AG10803 (cell line): Measurements from ENCODE around the gene SCYL2.
"Not testable (repeated sequence)": the region's sequence is repeated elsewhere in the genome, so short reads cannot be mapped to it uniquely, and the experiment has no call there.

Source experiments
- DNase-seq: peaks from one replicate; pipeline ENCODE4 v3.0.0; 2010; ENCODE audit warnings: low read depth
- H3K4me3 ChIP-seq: 2 replicates; pipeline ENCODE4 v1.5.1; 2011; ENCODE audit warnings: mild to moderate bottlenecking, low read length, control low read depth
- CTCF ChIP-seq: conservative IDR thresholded peaks from 2 replicates; pipeline ENCODE4 v1.5.1; 2011; ENCODE audit warnings: mild to moderate bottlenecking, low read length, control low read depth, inconsistent platforms

SCYL2 gene

GRCh38 chr12:100303831-100304230 is 36.9 kb downstream of the SCYL2 start:
- no peak for DNase-seq
- no peak for TF ChIP-seq CTCF

GRCh38 chr12:100304334-100304733 is 37.4 kb downstream of the SCYL2 start:
- H3K4me3 ChIP-seq, DNase-seq: not testable (repeated sequence)

More at GRCh38 chr12:100303831-100304230, 36.9 kb downstream of the SCYL2 start:
- H3K4me3 ChIP-seq, result no peak overlapping the region

GRCh38 chr12:100308138-100308537 is 41.2 kb downstream of the SCYL2 start:
- not testable (repeated sequence) for H3K4me3 ChIP-seq, DNase-seq

GRCh38 chr12:100311317-100311716 is 44.3 kb downstream of the SCYL2 start:
- DNase-seq, result no peak
- no peak for TF ChIP-seq CTCF

GRCh38 chr12:100317371-100317770 is 50.4 kb downstream of the SCYL2 start:
- H3K4me3 ChIP-seq, result no peak overlapping the region
- no peak for TF ChIP-seq CTCF
- no peak for DNase-seq

More at GRCh38 chr12:100311317-100311716, 44.3 kb downstream of the SCYL2 start:
- H3K4me3 ChIP-seq, result no peak overlapping the region

GRCh38 chr12:100324498-100324897 is 57.5 kb downstream of the SCYL2 start:
- TF ChIP-seq CTCF, result no peak
- no peak for DNase-seq

GRCh38 chr12:100326208-100326607 is 59.2 kb downstream of the SCYL2 start:
- no peak for TF ChIP-seq CTCF
- H3K4me3 ChIP-seq, result no peak overlapping the region
- DNase-seq, result no peak

More at GRCh38 chr12:100324498-100324897, 57.5 kb downstream of the SCYL2 start:
- H3K4me3 ChIP-seq, result no peak overlapping the region

GRCh38 chr12:100329800-100330199 is 62.8 kb downstream of the SCYL2 start:
- no peak for TF ChIP-seq CTCF
- no peak overlapping the region for H3K4me3 ChIP-seq
- DNase-seq, result no peak
